H54 (cell line): ENCODE data around the gene MTARC2.

Experiments
- DNase-seq: peaks from one replicate; pipeline ENCODE4 v3.0.0; 2011; ENCODE audit warnings: low spot score, mixed read lengths; ENCODE audit not compliant: insufficient read length
- FAIRE-seq: peaks from 3 replicates; lab custom pipeline; 2011; peaks lifted over from hg19 to GRCh38; lab: Jason Lieb, UNC
- POLR2A ChIP-seq: IDR thresholded peaks from 2 replicates; pipeline ENCODE4 v1.6.1; 2011; ENCODE audit warnings: low read depth, mild to moderate bottlenecking, low read length

The MTARC2 gene

GRCh38 chr1:220826729-220827128 is 78.6 kb downstream of the MTARC2 start:
- no peak for DNase-seq
- no peak for TF ChIP-seq POLR2A
- FAIRE-seq, result no peak

GRCh38 chr1:220827445-220828178 is 79.5 kb downstream of the MTARC2 start:
- TF ChIP-seq POLR2A, result no peak
- DNase-seq (no peak), FAIRE-seq (no peak)

- FAIRE-seq (no peak), DNase-seq (no peak)
- TF ChIP-seq POLR2A, result no peak
Observed at GRCh38 chr1:220828179-220828490, 80.0 kb downstream of the MTARC2 start.

DNA sequence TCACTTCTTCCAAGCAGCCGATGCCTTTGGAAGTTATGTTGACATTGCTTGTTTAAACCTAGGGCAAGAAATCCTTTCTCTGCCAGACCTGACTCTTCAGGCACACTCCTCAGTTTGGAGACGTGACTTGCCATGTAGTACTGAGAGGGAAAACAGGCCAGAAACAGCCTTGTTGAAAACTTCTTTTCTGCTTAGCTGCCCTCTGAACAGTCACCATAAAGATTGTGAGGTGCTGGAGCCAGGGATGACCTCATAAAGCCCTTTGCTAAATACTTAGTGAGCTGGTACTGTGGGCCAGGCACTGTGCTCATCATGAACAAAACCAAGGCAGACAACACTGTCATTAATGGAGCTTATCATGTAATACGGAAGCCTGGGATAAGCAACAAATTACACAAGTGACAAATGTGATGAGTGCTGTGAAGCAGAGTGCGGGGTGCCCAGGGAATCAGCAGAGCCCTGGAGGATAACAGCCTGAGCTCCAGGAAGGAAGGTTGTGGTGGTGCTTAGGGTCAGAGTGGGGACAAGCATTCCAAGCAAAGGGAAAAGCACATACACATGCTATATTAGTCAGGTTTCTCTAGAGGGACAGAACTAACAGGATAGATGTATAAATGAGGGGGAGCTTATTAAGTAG is 80.9 kb downstream of the MTARC2 start:
- DNase-seq, result no peak
- FAIRE-seq, result no peak
- TF ChIP-seq POLR2A, result no peak

GRCh38 chr1:220833436-220833835 is 85.3 kb downstream of the MTARC2 start:
- no peak for FAIRE-seq

More at GRCh38 chr1:220833436-220833835, 85.3 kb downstream of the MTARC2 start:
- DNase-seq, result no peak
- TF ChIP-seq POLR2A, result no peak
